Vagina (tissue), 2 donors: ENCODE data around the gene SLC22A23.

Source experiments
- CTCF ChIP-seq, 3 experiments: fragments of 450-650 bp in 2 of 3; fragments of 200-600 bp in 1 of 3; sonication (generic) in 1 of 3; IDR thresholded peaks; one replicate each; pipeline ENCODE4 v1.5.1; 2017 to 2019; ENCODE audit warnings: antibody characterized with exemption in 3 of 3, mild to moderate bottlenecking in 2 of 3, moderate library complexity in 2 of 3
- POLR2A ChIP-seq, 2 donors: fragments of 450-650 bp; IDR thresholded peaks; one replicate each; pipeline ENCODE4 v1.6.1; 2017; ENCODE audit warnings: antibody characterized with exemption in 2 of 2, mild to moderate bottlenecking in 2 of 2, moderate library complexity in 2 of 2

- TF ChIP-seq CTCF (IDR thresholded peaks at IDR 0.05) (no peak), POLR2A (IDR thresholded peaks at IDR 0.05) (no peak)
Measured at GRCh38 chr6:3328796-3329195, 128.1 kb downstream of the SLC22A23 start.
